ENCODE results near the gene EDNRB.

DNA sequence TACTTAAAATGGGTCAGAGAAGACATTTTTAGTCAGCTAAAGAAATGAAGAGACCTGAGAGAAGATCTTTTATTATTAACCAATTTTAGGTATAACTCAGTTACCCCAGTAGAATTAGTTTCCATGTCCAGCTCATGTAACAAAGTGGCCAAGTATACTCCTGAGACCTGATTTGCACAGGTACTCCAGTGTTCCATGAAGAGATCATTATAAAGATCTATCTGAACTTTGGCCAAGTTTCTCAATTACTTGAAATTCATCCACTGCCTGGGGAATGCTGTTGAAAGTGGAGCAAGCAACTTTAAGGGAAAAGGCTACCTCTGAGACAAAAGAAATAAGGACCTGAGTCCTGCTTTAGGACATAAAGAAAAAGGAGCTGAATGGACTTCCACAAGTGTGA, 47.0 kb downstream of the EDNRB start:
- TF ChIP-seq, protein P1, sequence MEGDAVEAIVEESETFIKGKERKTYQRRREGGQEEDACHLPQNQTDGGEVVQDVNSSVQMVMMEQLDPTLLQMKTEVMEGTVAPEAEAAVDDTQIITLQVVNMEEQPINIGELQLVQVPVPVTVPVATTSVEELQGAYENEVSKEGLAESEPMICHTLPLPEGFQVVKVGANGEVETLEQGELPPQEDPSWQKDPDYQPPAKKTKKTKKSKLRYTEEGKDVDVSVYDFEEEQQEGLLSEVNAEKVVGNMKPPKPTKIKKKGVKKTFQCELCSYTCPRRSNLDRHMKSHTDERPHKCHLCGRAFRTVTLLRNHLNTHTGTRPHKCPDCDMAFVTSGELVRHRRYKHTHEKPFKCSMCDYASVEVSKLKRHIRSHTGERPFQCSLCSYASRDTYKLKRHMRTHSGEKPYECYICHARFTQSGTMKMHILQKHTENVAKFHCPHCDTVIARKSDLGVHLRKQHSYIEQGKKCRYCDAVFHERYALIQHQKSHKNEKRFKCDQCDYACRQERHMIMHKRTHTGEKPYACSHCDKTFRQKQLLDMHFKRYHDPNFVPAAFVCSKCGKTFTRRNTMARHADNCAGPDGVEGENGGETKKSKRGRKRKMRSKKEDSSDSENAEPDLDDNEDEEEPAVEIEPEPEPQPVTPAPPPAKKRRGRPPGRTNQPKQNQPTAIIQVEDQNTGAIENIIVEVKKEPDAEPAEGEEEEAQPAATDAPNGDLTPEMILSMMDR (IDR thresholded peaks at IDR 0.05; ENCODE audit: low read depth, low read length, poor library complexity, severe bottlenecking) = no peak
- no peak for TF ChIP-seq EZH2phosphoT487 (IDR thresholded peaks at IDR 0.05; ENCODE audit: borderline replicate concordance, low read length)
